Endothelial cell of umbilical vein (primary cell): ENCODE results near the gene ARHGAP10. TPM values are rescaled to one million over a fixed set of nuclear protein-coding genes. Genes with fewer than 3 reads are reported as not detected.
"Not testable (repeated sequence)": the region's sequence is repeated elsewhere in the genome, so short reads cannot be mapped to it uniquely, and the experiment has no call there.

Experiments used
- BruUV-seq: library from RNA; stranded (reverse); fragments of 400-500 nt; replicated peaks from 2 replicates; lab custom pipeline; 2021; lab: Mats Ljungman, UMichigan
- CTCF ChIA-PET: fragments of 300-600, 350-600 bp; sonication (Branson Sonifier 250); formaldehyde crosslinking; loops from one replicate; lab custom pipeline; 2021; ENCODE audit warnings: antibody characterized with exemption, inconsistent platforms; lab: Charles Lee
- POLR2A ChIA-PET: fragments of 300-600, 350-600 bp; sonication (Branson Sonifier 250); formaldehyde crosslinking; loops from one replicate; lab custom pipeline; 2021; ENCODE audit warnings: antibody characterized with exemption, inconsistent platforms; lab: Charles Lee
- DNase-seq: peaks from one replicate; pipeline ENCODE4 v3.0.0-alpha.2; 2011; ENCODE audit warnings: low read depth, low spot score
- FAIRE-seq: peaks from 2 replicates; lab custom pipeline; 2011; peaks lifted over from hg19 to GRCh38; lab: Jason Lieb, UNC
- H2AFZ ChIP-seq: 2 replicates; pipeline ENCODE4 v1.6.0; 2012; ENCODE audit warnings: low read depth, low read length, control low read depth, inconsistent platforms
- H3K27ac ChIP-seq: 2 replicates; pipeline ENCODE4 v1.5.1; 2011; ENCODE audit warnings: low read depth, mild to moderate bottlenecking, control low read depth, low read length, moderate library complexity; ENCODE audit not compliant: insufficient read depth
- H3K27me3 ChIP-seq, 2 experiments: 2 replicates each; pipeline versions ENCODE4 v1.6.0 to v1.6.1; 2011; ENCODE audit warnings: low read length in 2 of 2, mixed read lengths in 1 of 2; ENCODE audit not compliant: control insufficient read depth in 2 of 2, insufficient read depth in 2 of 2
- H3K36me3 ChIP-seq, 2 experiments: 2 replicates in 1 of 2; 3 replicates in 1 of 2; pipeline ENCODE4 v1.5.1; 2011; ENCODE audit warnings: low read length in 2 of 2, mild to moderate bottlenecking in 1 of 2, moderate library complexity in 1 of 2; ENCODE audit not compliant: control insufficient read depth in 2 of 2, insufficient read depth in 2 of 2; ENCODE audit errors: extremely low read depth in 1 of 2
- H3K4me1 ChIP-seq: 3 replicates; pipeline ENCODE4 v1.5.1; 2011; ENCODE audit warnings: mild to moderate bottlenecking, low read length; ENCODE audit not compliant: control insufficient read depth, insufficient read depth; ENCODE audit errors: extremely low read depth
- H3K4me2 ChIP-seq: 2 replicates; pipeline ENCODE4 v1.6.1; 2011; ENCODE audit warnings: low read length, control low read depth, mixed read lengths; ENCODE audit not compliant: insufficient read depth
- H3K4me3 ChIP-seq, 3 experiments: fragments of 200-600 bp in 1 of 3; sonication (generic), shearing (Covaris generic) in 1 of 3; replicated peaks in 1 of 3; 2 replicates each; pipeline ENCODE4 v1.5.1; 2011 to 2016; ENCODE audit warnings: control low read depth in 3 of 3, low read length in 3 of 3, mild to moderate bottlenecking in 2 of 3, inconsistent platforms in 1 of 3, low read depth in 1 of 3, moderate library complexity in 1 of 3; ENCODE audit not compliant: insufficient read depth in 1 of 3
- H3K79me2 ChIP-seq: 2 replicates; pipeline ENCODE4 v1.6.0; 2012; ENCODE audit warnings: low read length, inconsistent platforms; ENCODE audit not compliant: control insufficient read depth, insufficient read depth
- H3K9ac ChIP-seq: replicated peaks from 2 replicates; pipeline ENCODE3; 2011; ENCODE audit warnings: low read length, control low read depth; ENCODE audit not compliant: insufficient read depth; ENCODE audit errors: extremely low read depth
- H3K9me1 ChIP-seq: replicated peaks from 3 replicates; pipeline ENCODE4 v1.6.0; 2011; ENCODE audit warnings: mild to moderate bottlenecking, low read length; ENCODE audit not compliant: control insufficient read depth, insufficient read depth; ENCODE audit errors: extremely low read depth
- H3K9me3 ChIP-seq: replicated peaks from 2 replicates; pipeline ENCODE4 v1.5.1; 2012; ENCODE audit warnings: low read length, inconsistent platforms; ENCODE audit not compliant: control insufficient read depth, insufficient read depth
- H4K20me1 ChIP-seq: replicated peaks from 2 replicates; pipeline ENCODE3; 2011; ENCODE audit warnings: mild to moderate bottlenecking, low read length; ENCODE audit not compliant: control insufficient read depth, insufficient read depth; ENCODE audit errors: extremely low read depth
- EZH2 ChIP-seq: IDR thresholded peaks from 2 replicates; pipeline ENCODE4 v1.6.1; 2012; ENCODE audit warnings: borderline replicate concordance, low read depth, mild to moderate bottlenecking, moderate library complexity, low read length, inconsistent platforms; ENCODE audit not compliant: severe bottlenecking
- FOS ChIP-seq: IDR thresholded peaks from 2 replicates; pipeline ENCODE4 v1.6.1; 2011; ENCODE audit warnings: mild to moderate bottlenecking, low read length, moderate library complexity, borderline replicate concordance; ENCODE audit not compliant: insufficient read depth
- GATA2 ChIP-seq: IDR thresholded peaks from 2 replicates; pipeline ENCODE4 v1.7.0; 2011; ENCODE audit warnings: low read depth, mild to moderate bottlenecking, moderate library complexity, mixed read lengths, low read length; ENCODE audit not compliant: insufficient read length, insufficient read depth
- JUN ChIP-seq: IDR thresholded peaks from 2 replicates; pipeline ENCODE4 v1.6.1; 2011; ENCODE audit warnings: borderline replicate concordance, low read depth; ENCODE audit not compliant: insufficient read length, insufficient read depth
- MYC ChIP-seq: IDR thresholded peaks from one replicate; pipeline ENCODE4 v1.6.1; 2011; ENCODE audit warnings: mild to moderate bottlenecking, low read depth, low read length
- POLR2A ChIP-seq: IDR thresholded peaks from 2 replicates; pipeline ENCODE4 v1.6.1; 2012; ENCODE audit warnings: low read depth, mild to moderate bottlenecking, control low read depth, low read length
- POLR2AphosphoS5 ChIP-seq: IDR thresholded peaks from 2 replicates; pipeline ENCODE4 v1.6.1; 2012; ENCODE audit warnings: low read depth, mild to moderate bottlenecking, control low read depth, low read length, moderate library complexity; ENCODE audit not compliant: insufficient read depth
- dilution Hi-C: fragments of 300-500 bp; cut with MboI; formaldehyde crosslinking; loops from one replicate; pipeline ENCODE4 v1.15.0; 2019; ENCODE audit warnings: low sequenced_read_pairs; ENCODE audit not compliant: extremely low pct_ligation_motif_present
- intact Hi-C: fragments of 100-400 bp; cut with micrococcal nuclease; formaldehyde crosslinking; loops from one replicate; pipeline ENCODE4 v1.10.0; 2022
- polyA plus RNA-seq, 4 experiments: library from polyadenylated mRNA; depleted of rRNA in 3 of 4; stranded (reverse) in 3 of 4; unstranded in 1 of 4; fragments of >200 nt; gene quantifications; 2 replicates each; pipeline versions ENCODE4 v1.2.1 to v1.2.3, GENCODE V29; 2011 to 2012; ENCODE audit warnings: missing spikeins in 1 of 4
- total RNA-seq: library from RNA; stranded (reverse); gene quantifications from 2 replicates; pipeline ENCODE4 v1.2.3, GENCODE V29; 2021
- TF ChIP-seq, protein P1 (sequence below): IDR thresholded peaks from 2 replicates; pipeline ENCODE4 v1.6.1; 2011; ENCODE audit not compliant: insufficient read depth, insufficient read length
- TF ChIP-seq, protein P2 (sequence below), 2 donors: IDR thresholded peaks; 1 replicate in 1 of 2; 2 replicates in 1 of 2; pipeline ENCODE4 v1.5.1; 2011; ENCODE audit warnings: low read length in 2 of 2, mild to moderate bottlenecking in 2 of 2, moderate library complexity in 2 of 2, control low read depth in 1 of 2, inconsistent platforms in 1 of 2, low read depth in 1 of 2; ENCODE audit not compliant: insufficient read depth in 1 of 2; ENCODE audit errors: extremely low read depth in 1 of 2

The ARHGAP10 gene
- total and polyA plus RNA-seq, 2 donors (not counting 3 experiments of a cell fraction or from before 2014, with no cell fraction given) = 20.4 to 36.7 TPM

DNA sequence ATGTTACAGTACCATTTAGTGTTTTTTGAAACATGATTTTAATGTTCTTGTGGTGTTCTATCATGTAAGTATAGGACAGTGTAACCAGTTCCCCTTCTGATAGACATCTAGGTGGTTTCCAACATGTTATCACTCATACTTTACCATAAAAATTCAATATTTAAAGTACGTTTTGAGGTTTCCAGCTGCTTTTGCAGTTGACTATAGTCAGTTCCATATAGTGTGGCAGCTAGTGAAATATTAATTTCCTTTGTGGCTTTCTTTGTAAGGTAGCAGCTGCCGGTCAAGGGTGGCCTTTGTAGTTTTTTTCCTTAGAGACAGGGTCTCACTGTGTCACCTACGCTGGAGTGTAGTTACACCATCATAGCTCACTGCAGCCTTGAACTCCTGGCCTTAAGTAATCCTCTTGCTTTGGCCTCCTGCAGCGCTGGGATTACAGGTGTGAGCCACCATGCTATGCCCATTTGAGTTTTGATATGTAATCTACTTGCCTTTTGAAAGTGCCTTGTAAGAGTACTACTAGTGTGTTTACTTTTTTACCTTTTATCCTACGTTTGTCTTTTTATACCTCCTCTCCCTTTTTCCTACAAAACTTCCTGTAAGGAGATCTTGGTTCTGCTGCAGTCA lies 63.0 kb downstream of the ARHGAP10 start:
- ChIA-PET POLR2A (no interaction called here), CTCF (interaction anchor here (1.1 to 1.9 kb wide), 5 partner anchors 10 to 72 kb away, joined by 3 to 9 read pairs (median 5); no protein-coding TSS in a partner anchor)
- Histone ChIP-seq H3K36me3 (no peaks in the 10 kb centered on the region), H3K4me1 (no peaks in the 10 kb centered on the region), H3K27me3 (no peaks in the 10 kb centered on the region), H3K4me3 (no peak overlapping the region), H4K20me1 (no peaks in the 10 kb centered on the region), H3K9ac (no peak overlapping the region), H3K79me2 (peaks cover 28% of the 10 kb centered on the region), H2AFZ (no peak overlapping the region), H3K9me1 (no peaks in the 10 kb centered on the region), H3K4me2 (no peak overlapping the region), H3K27ac (no peak overlapping the region), H3K9me3 (no peaks in the 10 kb centered on the region)
- DNase-seq (no peak), FAIRE-seq (no peak)
- intact Hi-C loops = no loop called here
- BruUV-seq = no TSS peak
- dilution Hi-C loops = no loop called here
- TF ChIP-seq GATA2 (no peak), MYC (no peak), FOS (no peak), EZH2 (no peak), POLR2AphosphoS5 (no peak), JUN (no peak), POLR2A (no peak)
- TF ChIP-seq, protein P1, sequence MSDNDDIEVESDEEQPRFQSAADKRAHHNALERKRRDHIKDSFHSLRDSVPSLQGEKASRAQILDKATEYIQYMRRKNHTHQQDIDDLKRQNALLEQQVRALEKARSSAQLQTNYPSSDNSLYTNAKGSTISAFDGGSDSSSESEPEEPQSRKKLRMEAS = no peak
- TF ChIP-seq, protein P2, sequence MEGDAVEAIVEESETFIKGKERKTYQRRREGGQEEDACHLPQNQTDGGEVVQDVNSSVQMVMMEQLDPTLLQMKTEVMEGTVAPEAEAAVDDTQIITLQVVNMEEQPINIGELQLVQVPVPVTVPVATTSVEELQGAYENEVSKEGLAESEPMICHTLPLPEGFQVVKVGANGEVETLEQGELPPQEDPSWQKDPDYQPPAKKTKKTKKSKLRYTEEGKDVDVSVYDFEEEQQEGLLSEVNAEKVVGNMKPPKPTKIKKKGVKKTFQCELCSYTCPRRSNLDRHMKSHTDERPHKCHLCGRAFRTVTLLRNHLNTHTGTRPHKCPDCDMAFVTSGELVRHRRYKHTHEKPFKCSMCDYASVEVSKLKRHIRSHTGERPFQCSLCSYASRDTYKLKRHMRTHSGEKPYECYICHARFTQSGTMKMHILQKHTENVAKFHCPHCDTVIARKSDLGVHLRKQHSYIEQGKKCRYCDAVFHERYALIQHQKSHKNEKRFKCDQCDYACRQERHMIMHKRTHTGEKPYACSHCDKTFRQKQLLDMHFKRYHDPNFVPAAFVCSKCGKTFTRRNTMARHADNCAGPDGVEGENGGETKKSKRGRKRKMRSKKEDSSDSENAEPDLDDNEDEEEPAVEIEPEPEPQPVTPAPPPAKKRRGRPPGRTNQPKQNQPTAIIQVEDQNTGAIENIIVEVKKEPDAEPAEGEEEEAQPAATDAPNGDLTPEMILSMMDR (IDR thresholded peaks at IDR 0.05; ENCODE audit: extremely low read depth in 1 of 2, insufficient read depth in 1 of 2, low read depth in 1 of 2, low read length in 2 of 2) = no peak

DNA sequence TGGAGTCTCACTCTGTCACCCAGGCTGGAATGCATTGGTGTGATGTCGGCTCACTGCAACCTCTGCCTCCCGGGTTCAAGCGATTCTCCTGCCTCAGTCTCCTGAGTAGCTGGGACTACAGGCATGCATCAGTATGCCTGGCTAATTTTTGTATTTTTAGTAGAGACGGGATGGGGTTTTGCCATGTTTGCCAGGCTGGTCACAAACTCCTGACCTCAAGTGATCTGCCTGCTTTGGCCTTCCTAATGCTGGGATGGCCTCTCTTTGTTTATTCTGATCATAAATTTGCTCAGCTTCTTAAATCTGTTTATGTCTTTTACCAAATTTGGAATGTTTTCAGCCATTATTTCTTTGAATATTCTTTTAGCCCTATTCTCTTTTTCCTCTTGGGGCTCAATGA lies 67.2 kb downstream of the ARHGAP10 start:
- dilution Hi-C loops, H3K4me3 ChIP-seq, FAIRE-seq, H3K36me3 ChIP-seq, H3K9me1 ChIP-seq, DNase-seq, H2AFZ ChIP-seq, H3K27ac ChIP-seq, BruUV-seq, H3K4me2 ChIP-seq, H3K4me1 ChIP-seq, H4K20me1 ChIP-seq, H3K9ac ChIP-seq, CTCF ChIA-PET, H3K27me3 ChIP-seq, intact Hi-C loops, POLR2A ChIA-PET, H3K9me3 ChIP-seq: not testable (repeated sequence)
- H3K79me2 ChIP-seq = peaks cover 34% of the 10 kb centered on the region
